Neural progenitor cell (in vitro differentiated cells): Measurements from ENCODE around the gene WNT2B. TPM values are rescaled to one million over a fixed set of nuclear protein-coding genes. Genes with fewer than 3 reads are reported as not detected.

ENCODE experiments used
- DNase-seq: peaks from one replicate; pipeline ENCODE4 v3.0.0-alpha.2; 2016; ENCODE audit warnings: low spot score
- H2AFZ ChIP-seq: fragments of 200-600 bp; sonication (generic); replicated peaks from 2 replicates; pipeline ENCODE4 v1.6.1; 2016; ENCODE audit warnings: antibody characterized with exemption
- H3F3A ChIP-seq: fragments of 200-600 bp; sonication (generic); 2 replicates; pipeline ENCODE4 v1.6.1; 2016; ENCODE audit warnings: antibody characterized with exemption, low read depth
- H3K27ac ChIP-seq: fragments of 200-600 bp; sonication (generic); 2 replicates; pipeline ENCODE4 v1.5.1; 2016; ENCODE audit warnings: mild to moderate bottlenecking
- H3K27me3 ChIP-seq: fragments of 200-600 bp; sonication (generic); 2 replicates; pipeline ENCODE4 v1.6.1; 2016; ENCODE audit warnings: mild to moderate bottlenecking, moderate library complexity
- H3K36me3 ChIP-seq: fragments of 200-600 bp; sonication (generic); 2 replicates; pipeline ENCODE4 v1.5.1; 2016
- H3K4me1 ChIP-seq: fragments of 200-600 bp; sonication (generic); 2 replicates; pipeline ENCODE4 v1.6.1; 2016; ENCODE audit warnings: mixed run types
- H3K4me2 ChIP-seq: fragments of 200-600 bp; sonication (generic); 2 replicates; pipeline ENCODE4 v1.6.1; 2016
- H3K4me3 ChIP-seq: fragments of 200-600 bp; sonication (generic); 2 replicates; pipeline ENCODE4 v1.5.1; 2016
- H3K79me2 ChIP-seq: fragments of 200-600 bp; sonication (generic); 2 replicates; pipeline ENCODE4 v1.6.1; 2016; ENCODE audit warnings: low read depth
- H3K9ac ChIP-seq: fragments of 200-600 bp; sonication (generic); 2 replicates; pipeline ENCODE4 v1.6.1; 2016
- H3K9me3 ChIP-seq: fragments of 200-600 bp; sonication (generic); 2 replicates; pipeline ENCODE4 v1.5.1; 2016; ENCODE audit warnings: low read depth
- H4K20me1 ChIP-seq: fragments of 200-600 bp; sonication (generic); 2 replicates; pipeline ENCODE4 v1.6.1; 2016; ENCODE audit warnings: low read depth
- H3K27ac Mint-ChIP-seq: 3 replicates; pipeline ENCODE4 v1.8.0; 2021; ENCODE audit warnings: mixed read lengths
- H3K27me3 Mint-ChIP-seq: 2 replicates; pipeline ENCODE4 v1.8.0; 2022; ENCODE audit warnings: low read depth, mild to moderate bottlenecking, inconsistent platforms, moderate library complexity, mixed read lengths; ENCODE audit not compliant: insufficient read depth
- H3K36me3 Mint-ChIP-seq: 3 replicates; pipeline ENCODE4 v1.8.0; 2021; ENCODE audit warnings: mixed read lengths
- H3K4me1 Mint-ChIP-seq: 3 replicates; pipeline ENCODE4 v1.8.0; 2021; ENCODE audit warnings: mixed read lengths
- H3K4me3 Mint-ChIP-seq: 3 replicates; pipeline ENCODE4 v1.8.0; 2021; ENCODE audit warnings: mild to moderate bottlenecking, moderate library complexity, mixed read lengths
- H3K9me3 Mint-ChIP-seq: 3 replicates; pipeline ENCODE4 v1.8.0; 2020; ENCODE audit warnings: mixed read lengths
- CTCF ChIP-seq: fragments of 200-600 bp; sonication (generic); IDR thresholded peaks from 2 replicates; pipeline ENCODE4 v1.5.1; 2017; ENCODE audit warnings: antibody characterized with exemption, mild to moderate bottlenecking
- EZH2 ChIP-seq: fragments of 200-600 bp; sonication (generic); IDR thresholded peaks from 2 replicates; pipeline ENCODE4 v1.6.1; 2017; ENCODE audit warnings: antibody characterized with exemption, mild to moderate bottlenecking, moderate library complexity
- EZH2phosphoT487 ChIP-seq: fragments of 200-600 bp; sonication (generic); IDR thresholded peaks from 2 replicates; pipeline ENCODE4 v1.6.1; 2017; ENCODE audit warnings: antibody characterized with exemption
- total RNA-seq: library from RNA; depleted of rRNA; stranded (reverse); fragments of >200 nt; gene quantifications from 2 replicates; pipeline ENCODE4 v1.2.3, GENCODE V29; 2015; ENCODE audit warnings: low replicate concordance

The WNT2B gene
- total RNA-seq, 1 donor from 2014 or later = 1.6 TPM

- TF ChIP-seq CTCF = no peak
- TF ChIP-seq EZH2phosphoT487 = no peak
- TF ChIP-seq EZH2 = no peak
- peak overlapping the region; percentile 58 for H3K27ac Mint-ChIP-seq
- peaks cover 29% of the 10 kb centered on the region for H3K4me1 Mint-ChIP-seq
- peaks cover 6% of the 10 kb centered on the region for H3K4me1 ChIP-seq
- H3K4me2 ChIP-seq = no peak overlapping the region
- peaks cover 3% of the 10 kb centered on the region for H3K9me3 Mint-ChIP-seq
- H3K79me2 ChIP-seq = no peaks in the 10 kb centered on the region
- no peaks in the 10 kb centered on the region for H3K36me3 ChIP-seq
- peaks cover 4% of the 10 kb centered on the region for H3K27me3 Mint-ChIP-seq
- H3K4me3 Mint-ChIP-seq = no peak overlapping the region
- H3K9ac ChIP-seq = no peak overlapping the region
- H4K20me1 ChIP-seq = no peaks in the 10 kb centered on the region
- H3K9me3 ChIP-seq = no peaks in the 10 kb centered on the region
- no peak overlapping the region for H2AFZ ChIP-seq
- H3K4me3 ChIP-seq = no peak overlapping the region
- H3K36me3 Mint-ChIP-seq = peaks cover 15% of the 10 kb centered on the region
- no peak for DNase-seq
- H3F3A ChIP-seq = peaks cover 5% of the 10 kb centered on the region
- H3K27ac ChIP-seq = no peak overlapping the region
- H3K27me3 ChIP-seq = no peaks in the 10 kb centered on the region
Observed at GRCh38 chr1:112563341-112563740, 54.6 kb downstream of the WNT2B start.

- TF ChIP-seq CTCF = no peak
- no peak for TF ChIP-seq EZH2
- no peak for TF ChIP-seq EZH2phosphoT487
- Histone ChIP-seq H3K27me3 (no peaks in the 10 kb centered on the region), H3F3A (no peaks in the 10 kb centered on the region), H2AFZ (no peak overlapping the region), H3K9me3 (no peaks in the 10 kb centered on the region), H3K4me3 (no peak overlapping the region), H3K79me2 (no peaks in the 10 kb centered on the region), H3K4me2 (no peak overlapping the region), H3K36me3 (peaks cover 3% of the 10 kb centered on the region), H4K20me1 (no peaks in the 10 kb centered on the region), H3K9ac (no peak overlapping the region), H3K4me1 (no peaks in the 10 kb centered on the region), H3K27ac (peak overlapping the region; percentile 60)
- Mint-ChIP-seq H3K9me3 (peaks cover 3% of the 10 kb centered on the region), H3K27me3 (peaks cover 4% of the 10 kb centered on the region), H3K4me1 (peaks cover 23% of the 10 kb centered on the region), H3K4me3 (no peak overlapping the region), H3K36me3 (peaks cover 19% of the 10 kb centered on the region), H3K27ac (peak overlapping the region; percentile 91)
- DNase-seq = no peak
Observed at GRCh38 chr1:112564081-112564480, 55.3 kb downstream of the WNT2B start.

GRCh38 chr1:112565800-112566199 is 57.0 kb downstream of the WNT2B start:
- no peak overlapping the region for H3K27ac ChIP-seq
- H3K27me3 Mint-ChIP-seq = peaks cover 4% of the 10 kb centered on the region
- peaks cover 23% of the 10 kb centered on the region for H3K4me1 Mint-ChIP-seq
- H3K4me3 Mint-ChIP-seq = no peak overlapping the region
- peaks cover 3% of the 10 kb centered on the region for H3K36me3 ChIP-seq
- no peak overlapping the region for H2AFZ ChIP-seq
- H3K9me3 ChIP-seq = no peaks in the 10 kb centered on the region
- H3K4me1 ChIP-seq = no peaks in the 10 kb centered on the region
- no peak overlapping the region for H3K4me2 ChIP-seq
- H4K20me1 ChIP-seq = no peaks in the 10 kb centered on the region
- TF ChIP-seq EZH2 (no peak), CTCF (no peak), EZH2phosphoT487 (no peak)
- no peaks in the 10 kb centered on the region for H3K27me3 ChIP-seq
- no peak overlapping the region for H3K9ac ChIP-seq
- H3K36me3 Mint-ChIP-seq = peaks cover 22% of the 10 kb centered on the region
- H3K79me2 ChIP-seq = no peaks in the 10 kb centered on the region
- no peak overlapping the region for H3K4me3 ChIP-seq
- H3K9me3 Mint-ChIP-seq = peaks cover 6% of the 10 kb centered on the region
- no peak overlapping the region for H3K27ac Mint-ChIP-seq
- DNase-seq = no peak
- no peaks in the 10 kb centered on the region for H3F3A ChIP-seq
